ENCODE data around the gene LRRC10B. TPM values are rescaled to one million over a fixed set of nuclear protein-coding genes. Genes with fewer than 3 reads are reported as not detected.

The LRRC10B gene
- total RNA-seq, 1 donor from 2014 or later: not detected

DNA sequence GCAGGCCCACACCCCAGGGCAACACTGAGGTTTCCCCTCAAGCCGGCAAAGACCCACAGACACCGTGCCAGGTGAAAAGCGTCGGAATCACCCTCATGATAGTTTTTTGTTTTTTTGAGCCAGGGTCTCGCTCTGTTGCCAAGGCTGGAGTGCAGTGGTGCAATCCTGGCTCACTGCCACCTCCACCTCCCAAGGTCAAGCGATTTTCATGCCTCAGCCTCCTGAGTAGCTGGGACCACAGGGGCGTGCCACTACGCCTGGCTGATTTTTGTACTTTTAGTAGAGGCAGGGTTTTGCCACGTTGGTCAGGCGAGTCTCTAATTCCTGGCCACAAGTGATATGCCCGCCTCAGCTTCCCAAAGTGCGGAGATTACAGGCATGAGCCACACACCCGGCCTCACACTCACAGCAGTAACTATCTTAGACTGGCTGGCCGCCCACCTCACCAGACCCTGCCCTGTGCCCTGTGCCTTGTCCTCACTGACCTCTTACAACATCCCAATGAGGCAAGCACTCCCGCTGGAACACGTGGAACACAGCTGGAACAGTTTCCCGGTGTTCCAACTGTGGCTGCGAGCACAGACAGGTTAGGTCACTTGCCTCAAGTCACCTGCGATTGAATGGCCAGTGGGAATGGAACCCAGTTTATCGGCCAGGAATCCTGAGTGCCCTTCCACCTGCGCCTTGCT lies 21.1 kb downstream of the LRRC10B start:
- Histone ChIP-seq H3K79me2 (ENCODE audit: low read depth) (no peaks in the 10 kb centered on the region), H3K9me3 (ENCODE audit: low read depth) (no peaks in the 10 kb centered on the region), H3F3A (ENCODE audit: low read depth) (no peaks in the 10 kb centered on the region), H3K4me1 (no peaks in the 10 kb centered on the region), H4K20me1 (ENCODE audit: low read depth) (no peaks in the 10 kb centered on the region), H3K9ac (no peak overlapping the region), H3K4me3 (no peak overlapping the region), H3K4me2 (no peak overlapping the region), H3K27me3 (no peaks in the 10 kb centered on the region), H2AFZ (replicated peaks) (no peak overlapping the region), H3K27ac (no peak overlapping the region), H3K36me3 (no peaks in the 10 kb centered on the region)
- TF ChIP-seq EZH2 (IDR thresholded peaks at IDR 0.05) (no peak), EZH2phosphoT487 (IDR thresholded peaks at IDR 0.05) (no peak)
- TF ChIP-seq, protein P1, sequence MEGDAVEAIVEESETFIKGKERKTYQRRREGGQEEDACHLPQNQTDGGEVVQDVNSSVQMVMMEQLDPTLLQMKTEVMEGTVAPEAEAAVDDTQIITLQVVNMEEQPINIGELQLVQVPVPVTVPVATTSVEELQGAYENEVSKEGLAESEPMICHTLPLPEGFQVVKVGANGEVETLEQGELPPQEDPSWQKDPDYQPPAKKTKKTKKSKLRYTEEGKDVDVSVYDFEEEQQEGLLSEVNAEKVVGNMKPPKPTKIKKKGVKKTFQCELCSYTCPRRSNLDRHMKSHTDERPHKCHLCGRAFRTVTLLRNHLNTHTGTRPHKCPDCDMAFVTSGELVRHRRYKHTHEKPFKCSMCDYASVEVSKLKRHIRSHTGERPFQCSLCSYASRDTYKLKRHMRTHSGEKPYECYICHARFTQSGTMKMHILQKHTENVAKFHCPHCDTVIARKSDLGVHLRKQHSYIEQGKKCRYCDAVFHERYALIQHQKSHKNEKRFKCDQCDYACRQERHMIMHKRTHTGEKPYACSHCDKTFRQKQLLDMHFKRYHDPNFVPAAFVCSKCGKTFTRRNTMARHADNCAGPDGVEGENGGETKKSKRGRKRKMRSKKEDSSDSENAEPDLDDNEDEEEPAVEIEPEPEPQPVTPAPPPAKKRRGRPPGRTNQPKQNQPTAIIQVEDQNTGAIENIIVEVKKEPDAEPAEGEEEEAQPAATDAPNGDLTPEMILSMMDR (IDR thresholded peaks at IDR 0.05): no peak
- H3K36me3 Mint-ChIP-seq: no peaks in the 10 kb centered on the region
- peaks cover 15% of the 10 kb centered on the region for H3K27me3 Mint-ChIP-seq (ENCODE audit: insufficient read depth, low read depth)
- H3K27ac Mint-ChIP-seq: no peak overlapping the region
- H3K4me1 Mint-ChIP-seq: peaks cover 27% of the 10 kb centered on the region
- no peaks in the 10 kb centered on the region for H3K9me3 Mint-ChIP-seq
- no peak overlapping the region for H3K4me3 Mint-ChIP-seq
- DNase-seq (ENCODE audit: low spot score): no peak

DNA sequence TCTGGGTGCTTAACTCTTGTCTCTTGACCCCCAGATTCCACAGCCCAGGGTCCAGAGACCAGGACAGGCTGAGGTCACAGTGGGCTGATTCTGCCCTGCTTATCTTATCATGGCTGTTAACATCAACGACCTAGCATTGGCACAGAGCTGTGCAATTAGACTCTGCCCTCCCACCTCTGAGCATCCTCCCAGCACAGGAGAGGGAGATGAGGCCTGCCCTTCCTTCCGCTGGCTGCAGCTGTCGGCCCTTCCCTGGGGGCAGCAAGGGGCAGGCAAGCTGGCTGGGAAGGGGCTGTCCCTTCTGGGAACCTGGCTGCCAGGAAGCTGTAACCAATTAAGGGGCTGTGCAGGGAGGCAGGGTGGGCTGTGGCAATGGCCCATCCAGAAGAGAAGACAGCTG lies 22.5 kb downstream of the LRRC10B start:
- Histone ChIP-seq H3K4me2 (no peak overlapping the region), H3K9me3 (ENCODE audit: low read depth) (no peaks in the 10 kb centered on the region), H3K36me3 (no peaks in the 10 kb centered on the region), H4K20me1 (ENCODE audit: low read depth) (no peaks in the 10 kb centered on the region), H3K4me1 (no peaks in the 10 kb centered on the region), H3K27ac (no peak overlapping the region), H3K27me3 (no peaks in the 10 kb centered on the region), H3K4me3 (no peak overlapping the region), H3K9ac (no peak overlapping the region), H3F3A (ENCODE audit: low read depth) (no peaks in the 10 kb centered on the region), H2AFZ (replicated peaks) (no peak overlapping the region), H3K79me2 (ENCODE audit: low read depth) (no peaks in the 10 kb centered on the region)
- TF ChIP-seq, protein P1 (IDR thresholded peaks at IDR 0.05): no peak
- TF ChIP-seq EZH2phosphoT487 (IDR thresholded peaks at IDR 0.05) (no peak), EZH2 (IDR thresholded peaks at IDR 0.05) (no peak)
- Mint-ChIP-seq H3K4me1 (peaks cover 27% of the 10 kb centered on the region), H3K9me3 (no peaks in the 10 kb centered on the region), H3K27me3 (ENCODE audit: insufficient read depth, low read depth) (peaks cover 9% of the 10 kb centered on the region), H3K36me3 (no peaks in the 10 kb centered on the region), H3K4me3 (no peak overlapping the region), H3K27ac (no peak overlapping the region)
- DNase-seq (ENCODE audit: low spot score): no peak

DNA sequence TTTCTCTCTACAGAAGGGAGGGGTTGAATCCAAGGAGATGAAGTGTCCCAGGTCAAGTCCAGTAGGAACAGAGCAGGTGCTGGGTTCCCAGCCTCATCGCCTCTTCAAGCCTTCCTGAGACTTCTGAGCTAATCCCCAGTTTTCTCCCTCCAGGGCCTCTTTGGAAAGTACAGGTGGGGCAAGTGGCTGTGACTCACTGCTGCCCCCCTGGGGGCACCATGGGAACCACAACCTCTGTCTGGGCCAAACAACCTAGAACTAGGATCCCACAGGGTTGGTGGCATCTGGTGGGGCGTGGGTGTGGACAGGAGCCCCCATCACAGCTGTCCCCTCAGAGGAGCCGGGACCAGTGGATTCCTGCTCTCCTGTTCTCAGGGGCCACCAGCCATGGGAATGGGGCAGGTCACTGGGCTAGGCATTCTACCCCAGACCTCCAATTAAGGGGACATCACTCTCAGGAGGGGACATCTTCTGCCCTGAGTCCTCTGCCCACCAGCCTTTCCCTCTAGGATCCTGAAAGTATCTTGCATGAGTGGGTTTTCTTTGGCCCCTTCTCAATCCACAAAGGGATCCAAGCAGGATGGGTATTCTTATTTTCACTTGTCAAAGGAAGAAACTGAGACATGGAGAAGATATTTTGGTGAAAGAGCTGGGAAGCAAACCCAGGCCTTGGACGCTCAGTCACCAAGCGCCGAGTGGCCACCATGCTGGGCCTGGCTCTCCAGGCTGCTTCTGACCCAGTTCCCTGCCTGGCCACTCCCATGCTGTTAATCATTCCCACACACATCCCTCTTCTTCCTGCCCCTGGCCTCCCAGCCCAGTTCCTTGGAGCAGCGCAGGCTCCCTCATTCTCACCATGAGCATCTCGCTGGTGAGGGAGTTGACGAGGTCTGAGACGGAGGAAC lies 23.8 kb downstream of the LRRC10B start:
- H3K27me3 Mint-ChIP-seq (ENCODE audit: insufficient read depth, low read depth): peaks cover 6% of the 10 kb centered on the region
- H3K9ac ChIP-seq: no peak overlapping the region
- H2AFZ ChIP-seq (replicated peaks): no peak overlapping the region
- H3K36me3 Mint-ChIP-seq: no peaks in the 10 kb centered on the region
- H4K20me1 ChIP-seq (ENCODE audit: low read depth): no peaks in the 10 kb centered on the region
- no peaks in the 10 kb centered on the region for H3K9me3 ChIP-seq (ENCODE audit: low read depth)
- H3K79me2 ChIP-seq (ENCODE audit: low read depth): no peaks in the 10 kb centered on the region
- H3K4me1 ChIP-seq: peaks cover 4% of the 10 kb centered on the region
- no peaks in the 10 kb centered on the region for H3F3A ChIP-seq (ENCODE audit: low read depth)
- H3K27ac ChIP-seq: no peak overlapping the region
- H3K9me3 Mint-ChIP-seq: no peaks in the 10 kb centered on the region
- H3K27me3 ChIP-seq: no peaks in the 10 kb centered on the region
- peaks cover 24% of the 10 kb centered on the region for H3K4me1 Mint-ChIP-seq
- H3K27ac Mint-ChIP-seq: no peak overlapping the region
- no peaks in the 10 kb centered on the region for H3K36me3 ChIP-seq
- no peak overlapping the region for H3K4me2 ChIP-seq
- TF ChIP-seq EZH2phosphoT487 (IDR thresholded peaks at IDR 0.05): no peak
- TF ChIP-seq, protein P1 (IDR thresholded peaks at IDR 0.05): peak; percentile 87
- no peak overlapping the region for H3K4me3 ChIP-seq
- peak; percentile 76 for DNase-seq (ENCODE audit: low spot score)
- no peak overlapping the region for H3K4me3 Mint-ChIP-seq
